Endothelial cell of umbilical vein (primary cell): ENCODE data around the gene SORCS3. TPM values are rescaled to one million over a fixed set of nuclear protein-coding genes. Genes with fewer than 3 reads are reported as not detected.

Experiments used
- BruUV-seq: library from RNA; stranded (reverse); fragments of 400-500 nt; replicated peaks from 2 replicates; lab custom pipeline; 2021; lab: Mats Ljungman, UMichigan
- CTCF ChIA-PET: fragments of 300-600, 350-600 bp; sonication (Branson Sonifier 250); formaldehyde crosslinking; loops from one replicate; lab custom pipeline; 2021; ENCODE audit warnings: antibody characterized with exemption, inconsistent platforms; lab: Charles Lee
- POLR2A ChIA-PET: fragments of 300-600, 350-600 bp; sonication (Branson Sonifier 250); formaldehyde crosslinking; loops from one replicate; lab custom pipeline; 2021; ENCODE audit warnings: antibody characterized with exemption, inconsistent platforms; lab: Charles Lee
- DNase-seq: peaks from one replicate; pipeline ENCODE4 v3.0.0-alpha.2; 2011; ENCODE audit warnings: low read depth, low spot score
- FAIRE-seq: peaks from 2 replicates; lab custom pipeline; 2011; peaks lifted over from hg19 to GRCh38; lab: Jason Lieb, UNC
- H2AFZ ChIP-seq: 2 replicates; pipeline ENCODE4 v1.6.0; 2012; ENCODE audit warnings: low read depth, low read length, control low read depth, inconsistent platforms
- H3K27ac ChIP-seq: 2 replicates; pipeline ENCODE4 v1.5.1; 2011; ENCODE audit warnings: low read depth, mild to moderate bottlenecking, control low read depth, low read length, moderate library complexity; ENCODE audit not compliant: insufficient read depth
- H3K27me3 ChIP-seq, 2 experiments: 2 replicates each; pipeline versions ENCODE4 v1.6.0 to v1.6.1; 2011; ENCODE audit warnings: low read length in 2 of 2, mixed read lengths in 1 of 2; ENCODE audit not compliant: control insufficient read depth in 2 of 2, insufficient read depth in 2 of 2
- H3K36me3 ChIP-seq, 2 experiments: 2 replicates in 1 of 2; 3 replicates in 1 of 2; pipeline ENCODE4 v1.5.1; 2011; ENCODE audit warnings: low read length in 2 of 2, mild to moderate bottlenecking in 1 of 2, moderate library complexity in 1 of 2; ENCODE audit not compliant: control insufficient read depth in 2 of 2, insufficient read depth in 2 of 2; ENCODE audit errors: extremely low read depth in 1 of 2
- H3K4me1 ChIP-seq: 3 replicates; pipeline ENCODE4 v1.5.1; 2011; ENCODE audit warnings: mild to moderate bottlenecking, low read length; ENCODE audit not compliant: control insufficient read depth, insufficient read depth; ENCODE audit errors: extremely low read depth
- H3K4me2 ChIP-seq: 2 replicates; pipeline ENCODE4 v1.6.1; 2011; ENCODE audit warnings: low read length, control low read depth, mixed read lengths; ENCODE audit not compliant: insufficient read depth
- H3K4me3 ChIP-seq, 3 experiments: fragments of 200-600 bp in 1 of 3; sonication (generic), shearing (Covaris generic) in 1 of 3; replicated peaks in 1 of 3; 2 replicates each; pipeline ENCODE4 v1.5.1; 2011 to 2016; ENCODE audit warnings: control low read depth in 3 of 3, low read length in 3 of 3, mild to moderate bottlenecking in 2 of 3, inconsistent platforms in 1 of 3, low read depth in 1 of 3, moderate library complexity in 1 of 3; ENCODE audit not compliant: insufficient read depth in 1 of 3
- H3K79me2 ChIP-seq: 2 replicates; pipeline ENCODE4 v1.6.0; 2012; ENCODE audit warnings: low read length, inconsistent platforms; ENCODE audit not compliant: control insufficient read depth, insufficient read depth
- H3K9ac ChIP-seq: replicated peaks from 2 replicates; pipeline ENCODE3; 2011; ENCODE audit warnings: low read length, control low read depth; ENCODE audit not compliant: insufficient read depth; ENCODE audit errors: extremely low read depth
- H3K9me1 ChIP-seq: replicated peaks from 3 replicates; pipeline ENCODE4 v1.6.0; 2011; ENCODE audit warnings: mild to moderate bottlenecking, low read length; ENCODE audit not compliant: control insufficient read depth, insufficient read depth; ENCODE audit errors: extremely low read depth
- H3K9me3 ChIP-seq: replicated peaks from 2 replicates; pipeline ENCODE4 v1.5.1; 2012; ENCODE audit warnings: low read length, inconsistent platforms; ENCODE audit not compliant: control insufficient read depth, insufficient read depth
- H4K20me1 ChIP-seq: replicated peaks from 2 replicates; pipeline ENCODE3; 2011; ENCODE audit warnings: mild to moderate bottlenecking, low read length; ENCODE audit not compliant: control insufficient read depth, insufficient read depth; ENCODE audit errors: extremely low read depth
- EZH2 ChIP-seq: IDR thresholded peaks from 2 replicates; pipeline ENCODE4 v1.6.1; 2012; ENCODE audit warnings: borderline replicate concordance, low read depth, mild to moderate bottlenecking, moderate library complexity, low read length, inconsistent platforms; ENCODE audit not compliant: severe bottlenecking
- FOS ChIP-seq: IDR thresholded peaks from 2 replicates; pipeline ENCODE4 v1.6.1; 2011; ENCODE audit warnings: mild to moderate bottlenecking, low read length, moderate library complexity, borderline replicate concordance; ENCODE audit not compliant: insufficient read depth
- GATA2 ChIP-seq: IDR thresholded peaks from 2 replicates; pipeline ENCODE4 v1.7.0; 2011; ENCODE audit warnings: low read depth, mild to moderate bottlenecking, moderate library complexity, mixed read lengths, low read length; ENCODE audit not compliant: insufficient read length, insufficient read depth
- JUN ChIP-seq: IDR thresholded peaks from 2 replicates; pipeline ENCODE4 v1.6.1; 2011; ENCODE audit warnings: borderline replicate concordance, low read depth; ENCODE audit not compliant: insufficient read length, insufficient read depth
- MYC ChIP-seq: IDR thresholded peaks from one replicate; pipeline ENCODE4 v1.6.1; 2011; ENCODE audit warnings: mild to moderate bottlenecking, low read depth, low read length
- POLR2A ChIP-seq: IDR thresholded peaks from 2 replicates; pipeline ENCODE4 v1.6.1; 2012; ENCODE audit warnings: low read depth, mild to moderate bottlenecking, control low read depth, low read length
- POLR2AphosphoS5 ChIP-seq: IDR thresholded peaks from 2 replicates; pipeline ENCODE4 v1.6.1; 2012; ENCODE audit warnings: low read depth, mild to moderate bottlenecking, control low read depth, low read length, moderate library complexity; ENCODE audit not compliant: insufficient read depth
- dilution Hi-C: fragments of 300-500 bp; cut with MboI; formaldehyde crosslinking; loops from one replicate; pipeline ENCODE4 v1.15.0; 2019; ENCODE audit warnings: low sequenced_read_pairs; ENCODE audit not compliant: extremely low pct_ligation_motif_present
- intact Hi-C: fragments of 100-400 bp; cut with micrococcal nuclease; formaldehyde crosslinking; loops from one replicate; pipeline ENCODE4 v1.10.0; 2022
- polyA plus RNA-seq, 4 experiments: library from polyadenylated mRNA; depleted of rRNA in 3 of 4; stranded (reverse) in 3 of 4; unstranded in 1 of 4; fragments of >200 nt; gene quantifications; 2 replicates each; pipeline versions ENCODE4 v1.2.1 to v1.2.3, GENCODE V29; 2011 to 2012; ENCODE audit warnings: missing spikeins in 1 of 4
- total RNA-seq: library from RNA; stranded (reverse); gene quantifications from 2 replicates; pipeline ENCODE4 v1.2.3, GENCODE V29; 2021
- TF ChIP-seq, protein P1 (sequence below), 2 donors: IDR thresholded peaks; 1 replicate in 1 of 2; 2 replicates in 1 of 2; pipeline ENCODE4 v1.5.1; 2011; ENCODE audit warnings: low read length in 2 of 2, mild to moderate bottlenecking in 2 of 2, moderate library complexity in 2 of 2, control low read depth in 1 of 2, inconsistent platforms in 1 of 2, low read depth in 1 of 2; ENCODE audit not compliant: insufficient read depth in 1 of 2; ENCODE audit errors: extremely low read depth in 1 of 2
- TF ChIP-seq, protein P2 (sequence below): IDR thresholded peaks from 2 replicates; pipeline ENCODE4 v1.6.1; 2011; ENCODE audit not compliant: insufficient read depth, insufficient read length

SORCS3 gene
- total and polyA plus RNA-seq, 2 donors (not counting 3 experiments of a cell fraction or from before 2014, with no cell fraction given) = not detected

DNA sequence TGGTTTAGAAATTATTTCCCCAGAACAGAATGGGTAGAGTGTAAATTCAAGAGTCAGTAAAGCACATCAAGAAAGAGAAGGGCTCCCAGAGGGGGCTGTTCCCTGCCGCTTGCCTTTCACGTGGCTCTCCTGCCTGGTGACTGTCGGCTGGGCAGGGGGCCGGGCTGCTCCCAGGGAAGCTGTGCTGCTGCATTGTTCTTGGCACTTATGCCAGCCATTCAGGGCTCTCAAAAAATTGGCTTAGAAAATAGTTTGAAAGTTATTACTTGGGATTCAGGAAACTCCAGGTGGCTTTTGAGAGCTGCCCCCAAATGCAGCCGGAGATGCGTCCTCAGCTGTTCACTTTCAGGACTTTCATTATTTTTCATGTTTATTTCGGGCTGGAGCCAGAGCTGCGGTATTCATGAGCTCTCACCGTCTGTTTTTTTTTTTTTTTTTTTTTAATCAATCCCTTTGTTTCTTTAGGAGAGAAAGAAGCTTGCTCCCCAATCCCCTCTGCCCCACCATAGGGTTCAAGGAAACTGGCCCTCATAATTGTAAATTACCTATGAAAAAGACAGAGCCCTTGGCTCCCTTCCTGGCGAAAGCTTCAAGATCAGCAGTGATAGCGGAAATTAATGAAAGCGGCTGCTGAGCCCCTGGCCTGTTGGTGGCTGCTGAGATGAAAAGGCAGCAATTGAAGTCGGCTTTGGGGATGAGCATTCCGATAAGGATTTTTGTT, 94.1 kb downstream of the SORCS3 start:
- ChIA-PET CTCF (no interaction called here), POLR2A (no interaction called here)
- H3K4me1 ChIP-seq = no peaks in the 10 kb centered on the region
- H3K79me2 ChIP-seq = no peaks in the 10 kb centered on the region
- no peak overlapping the region for H3K4me2 ChIP-seq
- H3K9me1 ChIP-seq = no peaks in the 10 kb centered on the region
- H4K20me1 ChIP-seq = no peaks in the 10 kb centered on the region
- H3K27ac ChIP-seq = no peak overlapping the region
- H2AFZ ChIP-seq = no peak overlapping the region
- no TSS peak for BruUV-seq
- no peak overlapping the region for H3K9ac ChIP-seq
- TF ChIP-seq POLR2AphosphoS5 = no peak
- no peak for TF ChIP-seq MYC
- no peak for TF ChIP-seq FOS
- TF ChIP-seq, protein P1, sequence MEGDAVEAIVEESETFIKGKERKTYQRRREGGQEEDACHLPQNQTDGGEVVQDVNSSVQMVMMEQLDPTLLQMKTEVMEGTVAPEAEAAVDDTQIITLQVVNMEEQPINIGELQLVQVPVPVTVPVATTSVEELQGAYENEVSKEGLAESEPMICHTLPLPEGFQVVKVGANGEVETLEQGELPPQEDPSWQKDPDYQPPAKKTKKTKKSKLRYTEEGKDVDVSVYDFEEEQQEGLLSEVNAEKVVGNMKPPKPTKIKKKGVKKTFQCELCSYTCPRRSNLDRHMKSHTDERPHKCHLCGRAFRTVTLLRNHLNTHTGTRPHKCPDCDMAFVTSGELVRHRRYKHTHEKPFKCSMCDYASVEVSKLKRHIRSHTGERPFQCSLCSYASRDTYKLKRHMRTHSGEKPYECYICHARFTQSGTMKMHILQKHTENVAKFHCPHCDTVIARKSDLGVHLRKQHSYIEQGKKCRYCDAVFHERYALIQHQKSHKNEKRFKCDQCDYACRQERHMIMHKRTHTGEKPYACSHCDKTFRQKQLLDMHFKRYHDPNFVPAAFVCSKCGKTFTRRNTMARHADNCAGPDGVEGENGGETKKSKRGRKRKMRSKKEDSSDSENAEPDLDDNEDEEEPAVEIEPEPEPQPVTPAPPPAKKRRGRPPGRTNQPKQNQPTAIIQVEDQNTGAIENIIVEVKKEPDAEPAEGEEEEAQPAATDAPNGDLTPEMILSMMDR (IDR thresholded peaks at IDR 0.05; ENCODE audit: extremely low read depth in 1 of 2, insufficient read depth in 1 of 2, low read depth in 1 of 2, low read length in 2 of 2) = no peak
- TF ChIP-seq EZH2 = no peak
- TF ChIP-seq, protein P2, sequence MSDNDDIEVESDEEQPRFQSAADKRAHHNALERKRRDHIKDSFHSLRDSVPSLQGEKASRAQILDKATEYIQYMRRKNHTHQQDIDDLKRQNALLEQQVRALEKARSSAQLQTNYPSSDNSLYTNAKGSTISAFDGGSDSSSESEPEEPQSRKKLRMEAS = no peak
- no peak for TF ChIP-seq GATA2
- no peak for TF ChIP-seq JUN
- TF ChIP-seq POLR2A = no peak
- no peak overlapping the region for H3K4me3 ChIP-seq
- DNase-seq = no peak
- no peaks in the 10 kb centered on the region for H3K27me3 ChIP-seq
- intact Hi-C loops (no loop called here), dilution Hi-C loops (no loop called here)
- H3K36me3 ChIP-seq = no peaks in the 10 kb centered on the region
- peaks cover 6% of the 10 kb centered on the region for H3K9me3 ChIP-seq
- FAIRE-seq = no peak
